Measurements from ENCODE around the gene LPAR5. TPM values are rescaled to one million over a fixed set of nuclear protein-coding genes. Genes with fewer than 3 reads are reported as not detected.
A peak's percentile ranks its signal among the peaks of the same experiment; 100 is the strongest.

Gene LPAR5
- total and polyA plus RNA-seq, 2 of the 13 experiments (the other 11 are each of a cell fraction or from before 2014, with no cell fraction given) = 0.09 to 0.32 TPM

DNA sequence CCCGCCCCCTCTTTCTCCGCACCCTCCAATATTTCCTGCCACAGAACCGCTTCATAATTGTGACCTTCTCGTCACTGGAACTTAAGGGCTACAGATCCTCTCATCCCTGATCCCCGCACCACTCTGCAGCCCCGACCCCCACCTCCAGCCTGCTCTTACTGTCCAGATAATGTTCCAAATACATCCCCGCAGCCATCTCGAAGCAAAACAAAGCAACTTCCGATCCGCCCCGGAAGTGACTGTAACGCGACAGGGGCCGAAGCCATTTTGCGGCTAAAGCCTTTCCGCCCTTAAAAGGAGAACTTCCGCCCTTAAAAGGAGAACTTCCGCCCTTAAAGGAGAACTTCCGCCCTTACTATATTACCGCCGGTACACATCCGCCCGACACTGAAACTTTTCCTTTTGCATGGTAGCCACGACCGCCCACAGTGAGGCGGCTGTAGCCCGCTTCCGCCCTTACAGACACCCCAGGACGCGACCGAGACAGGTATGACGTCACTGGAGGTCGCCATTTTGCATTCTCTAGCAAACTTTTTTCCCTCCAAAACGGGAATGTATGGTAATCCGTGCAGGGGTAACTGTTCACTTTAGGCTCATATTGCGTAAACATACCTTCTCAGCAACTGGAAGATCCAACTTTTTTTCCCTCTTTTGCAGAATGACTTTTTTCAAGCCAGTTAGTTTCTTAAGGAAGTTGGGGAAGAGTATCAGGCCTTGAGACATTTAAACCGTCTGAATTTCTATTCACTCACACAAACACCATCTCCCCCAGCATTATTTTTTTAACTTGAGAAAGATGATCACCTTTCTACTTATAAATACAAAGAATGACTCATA lies 27.4 kb upstream of the LPAR5 start, which contains the start of gene ING4 (continued):
- no peak for TF ChIP-seq ZNF549 (CRISPR knock-in tag; IDR thresholded peaks at IDR 0.05)
- TF ChIP-seq, protein P1, sequence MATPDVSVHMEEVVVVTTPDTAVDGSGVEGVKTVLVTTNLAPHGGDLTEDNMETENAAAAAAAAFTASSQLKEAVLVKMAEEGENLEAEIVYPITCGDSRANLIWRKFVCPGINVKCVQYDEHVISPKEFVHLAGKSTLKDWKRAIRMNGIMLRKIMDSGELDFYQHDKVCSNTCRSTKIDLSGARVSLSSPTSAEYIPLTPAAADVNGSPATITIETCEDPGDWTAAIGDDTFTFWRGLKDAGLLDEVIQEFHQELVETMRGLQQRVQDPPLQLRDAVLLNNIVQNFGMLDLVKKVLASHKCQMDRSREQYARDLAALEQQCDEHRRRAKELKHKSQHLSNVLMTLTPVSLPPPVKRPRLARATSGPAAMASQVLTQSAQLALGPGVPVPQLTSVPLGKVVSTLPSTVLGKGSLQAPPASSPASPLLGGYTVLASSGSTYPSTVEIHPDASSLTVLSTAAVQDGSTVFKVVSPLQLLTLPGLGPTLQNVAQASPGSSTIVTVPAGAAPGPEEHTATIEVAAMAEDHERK (CRISPR knock-in tag; IDR thresholded peaks at IDR 0.05; ENCODE audit: low read depth) = peak; percentile 66
- no peak for TF ChIP-seq GZF1 (CRISPR knock-in tag; IDR thresholded peaks at IDR 0.05)
- TF ChIP-seq ZBTB38 (CRISPR knock-in tag; IDR thresholded peaks at IDR 0.05) = 0 out of 2 replicates have a peak, but pooled peaks have one; percentile 27
- no peak for TF ChIP-seq ZNF383 (CRISPR knock-in tag; IDR thresholded peaks at IDR 0.05; ENCODE audit: borderline replicate concordance)
- peak; percentile 53 for TF ChIP-seq NFYC (CRISPR knock-in tag; IDR thresholded peaks at IDR 0.05)
- no peak; the same call in 1 of the 2 replicates for TF ChIP-seq KDM3A (CRISPR knock-in tag; IDR thresholded peaks at IDR 0.05; ENCODE audit: low read depth)
- TF ChIP-seq, protein P2, sequence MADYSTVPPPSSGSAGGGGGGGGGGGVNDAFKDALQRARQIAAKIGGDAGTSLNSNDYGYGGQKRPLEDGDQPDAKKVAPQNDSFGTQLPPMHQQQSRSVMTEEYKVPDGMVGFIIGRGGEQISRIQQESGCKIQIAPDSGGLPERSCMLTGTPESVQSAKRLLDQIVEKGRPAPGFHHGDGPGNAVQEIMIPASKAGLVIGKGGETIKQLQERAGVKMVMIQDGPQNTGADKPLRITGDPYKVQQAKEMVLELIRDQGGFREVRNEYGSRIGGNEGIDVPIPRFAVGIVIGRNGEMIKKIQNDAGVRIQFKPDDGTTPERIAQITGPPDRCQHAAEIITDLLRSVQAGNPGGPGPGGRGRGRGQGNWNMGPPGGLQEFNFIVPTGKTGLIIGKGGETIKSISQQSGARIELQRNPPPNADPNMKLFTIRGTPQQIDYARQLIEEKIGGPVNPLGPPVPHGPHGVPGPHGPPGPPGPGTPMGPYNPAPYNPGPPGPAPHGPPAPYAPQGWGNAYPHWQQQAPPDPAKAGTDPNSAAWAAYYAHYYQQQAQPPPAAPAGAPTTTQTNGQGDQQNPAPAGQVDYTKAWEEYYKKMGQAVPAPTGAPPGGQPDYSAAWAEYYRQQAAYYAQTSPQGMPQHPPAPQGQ (CRISPR knock-in tag; IDR thresholded peaks at IDR 0.05; ENCODE audit: borderline replicate concordance) = no peak
- TF ChIP-seq AGO2 (optimal IDR thresholded peaks at IDR 0.05; ENCODE audit: low read depth, low read length) = no peak
- no peak for TF ChIP-seq SOX6 (IDR thresholded peaks at IDR 0.05)
- peak; percentile 62 for TF ChIP-seq SOX6 (CRISPR knock-in tag; IDR thresholded peaks at IDR 0.05)
- no peak; the same call in 1 of the 2 replicates for TF ChIP-seq HNF4G (IDR thresholded peaks at IDR 0.05; ENCODE audit: borderline replicate concordance, low read depth, low read length)
- TF ChIP-seq HNF4G (CRISPR knock-in tag; IDR thresholded peaks at IDR 0.05; ENCODE audit: borderline replicate concordance, low read depth) = no peak
- TF ChIP-seq, protein P3, sequence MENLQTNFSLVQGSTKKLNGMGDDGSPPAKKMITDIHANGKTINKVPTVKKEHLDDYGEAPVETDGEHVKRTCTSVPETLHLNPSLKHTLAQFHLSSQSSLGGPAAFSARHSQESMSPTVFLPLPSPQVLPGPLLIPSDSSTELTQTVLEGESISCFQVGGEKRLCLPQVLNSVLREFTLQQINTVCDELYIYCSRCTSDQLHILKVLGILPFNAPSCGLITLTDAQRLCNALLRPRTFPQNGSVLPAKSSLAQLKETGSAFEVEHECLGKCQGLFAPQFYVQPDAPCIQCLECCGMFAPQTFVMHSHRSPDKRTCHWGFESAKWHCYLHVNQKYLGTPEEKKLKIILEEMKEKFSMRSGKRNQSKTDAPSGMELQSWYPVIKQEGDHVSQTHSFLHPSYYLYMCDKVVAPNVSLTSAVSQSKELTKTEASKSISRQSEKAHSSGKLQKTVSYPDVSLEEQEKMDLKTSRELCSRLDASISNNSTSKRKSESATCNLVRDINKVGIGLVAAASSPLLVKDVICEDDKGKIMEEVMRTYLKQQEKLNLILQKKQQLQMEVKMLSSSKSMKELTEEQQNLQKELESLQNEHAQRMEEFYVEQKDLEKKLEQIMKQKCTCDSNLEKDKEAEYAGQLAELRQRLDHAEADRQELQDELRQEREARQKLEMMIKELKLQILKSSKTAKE (CRISPR knock-in tag; IDR thresholded peaks at IDR 0.05; ENCODE audit: borderline replicate concordance) = 0 out of 2 replicates have a peak, but pooled peaks have one; percentile 37
- peak; percentile 35 for TF ChIP-seq RXRB (CRISPR knock-in tag; IDR thresholded peaks at IDR 0.05; ENCODE audit: borderline replicate concordance)
- TF ChIP-seq, protein P4, sequence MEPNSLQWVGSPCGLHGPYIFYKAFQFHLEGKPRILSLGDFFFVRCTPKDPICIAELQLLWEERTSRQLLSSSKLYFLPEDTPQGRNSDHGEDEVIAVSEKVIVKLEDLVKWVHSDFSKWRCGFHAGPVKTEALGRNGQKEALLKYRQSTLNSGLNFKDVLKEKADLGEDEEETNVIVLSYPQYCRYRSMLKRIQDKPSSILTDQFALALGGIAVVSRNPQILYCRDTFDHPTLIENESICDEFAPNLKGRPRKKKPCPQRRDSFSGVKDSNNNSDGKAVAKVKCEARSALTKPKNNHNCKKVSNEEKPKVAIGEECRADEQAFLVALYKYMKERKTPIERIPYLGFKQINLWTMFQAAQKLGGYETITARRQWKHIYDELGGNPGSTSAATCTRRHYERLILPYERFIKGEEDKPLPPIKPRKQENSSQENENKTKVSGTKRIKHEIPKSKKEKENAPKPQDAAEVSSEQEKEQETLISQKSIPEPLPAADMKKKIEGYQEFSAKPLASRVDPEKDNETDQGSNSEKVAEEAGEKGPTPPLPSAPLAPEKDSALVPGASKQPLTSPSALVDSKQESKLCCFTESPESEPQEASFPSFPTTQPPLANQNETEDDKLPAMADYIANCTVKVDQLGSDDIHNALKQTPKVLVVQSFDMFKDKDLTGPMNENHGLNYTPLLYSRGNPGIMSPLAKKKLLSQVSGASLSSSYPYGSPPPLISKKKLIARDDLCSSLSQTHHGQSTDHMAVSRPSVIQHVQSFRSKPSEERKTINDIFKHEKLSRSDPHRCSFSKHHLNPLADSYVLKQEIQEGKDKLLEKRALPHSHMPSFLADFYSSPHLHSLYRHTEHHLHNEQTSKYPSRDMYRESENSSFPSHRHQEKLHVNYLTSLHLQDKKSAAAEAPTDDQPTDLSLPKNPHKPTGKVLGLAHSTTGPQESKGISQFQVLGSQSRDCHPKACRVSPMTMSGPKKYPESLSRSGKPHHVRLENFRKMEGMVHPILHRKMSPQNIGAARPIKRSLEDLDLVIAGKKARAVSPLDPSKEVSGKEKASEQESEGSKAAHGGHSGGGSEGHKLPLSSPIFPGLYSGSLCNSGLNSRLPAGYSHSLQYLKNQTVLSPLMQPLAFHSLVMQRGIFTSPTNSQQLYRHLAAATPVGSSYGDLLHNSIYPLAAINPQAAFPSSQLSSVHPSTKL (CRISPR knock-in tag; IDR thresholded peaks at IDR 0.05) = peak; percentile 36; the same call in 1 of the 2 replicates
- TF ChIP-seq ZNF382 (CRISPR knock-in tag; IDR thresholded peaks at IDR 0.05; ENCODE audit: borderline replicate concordance) = no peak
- peak; percentile 45; the same call in 1 of the 2 replicates for TF ChIP-seq SP5 (CRISPR knock-in tag; IDR thresholded peaks at IDR 0.05; ENCODE audit: borderline replicate concordance, low read depth)
- no peak for TF ChIP-seq ARNTL (CRISPR knock-in tag; IDR thresholded peaks at IDR 0.05)
- TF ChIP-seq ZBTB3 (CRISPR knock-in tag; IDR thresholded peaks at IDR 0.05; ENCODE audit: borderline replicate concordance, low read depth) = no peak

Data from HepG2 (cell line).